ENCODE measurements around the gene NPLOC4.

Gene NPLOC4

GRCh38 chr17:81550285-81550684 lies 86.6 kb downstream of the NPLOC4 start:
- DNase-seq (ENCODE audit: low read depth): no peak
- no peak overlapping the region for H3K4me3 ChIP-seq (ENCODE audit: low read length)
- no peak for TF ChIP-seq CTCF (IDR thresholded peaks at IDR 0.05; ENCODE audit: insufficient read depth, low read depth, low read length, missing control alignments)

GRCh38 chr17:81549826-81550225 lies 87.1 kb downstream of the NPLOC4 start:
- H3K4me3 ChIP-seq (ENCODE audit: low read length): no peak overlapping the region
- TF ChIP-seq CTCF (IDR thresholded peaks at IDR 0.05; ENCODE audit: insufficient read depth, low read depth, low read length, missing control alignments): no peak
- DNase-seq (ENCODE audit: low read depth): no peak

- H3K4me3 ChIP-seq (ENCODE audit: low read length): no peak overlapping the region
- no peak for DNase-seq (ENCODE audit: low read depth)
- no peak for TF ChIP-seq CTCF (IDR thresholded peaks at IDR 0.05; ENCODE audit: insufficient read depth, low read depth, low read length, missing control alignments)
Measured at GRCh38 chr17:81549031-81549557, 87.8 kb downstream of the NPLOC4 start.

- DNase-seq (ENCODE audit: low read depth): no peak
- H3K4me3 ChIP-seq (ENCODE audit: low read length): no peak overlapping the region
- no peak for TF ChIP-seq CTCF (IDR thresholded peaks at IDR 0.05; ENCODE audit: insufficient read depth, low read depth, low read length, missing control alignments)
Measured at GRCh38 chr17:81547614-81547982, 89.3 kb downstream of the NPLOC4 start.

GRCh38 chr17:81546906-81547613 lies 89.9 kb downstream of the NPLOC4 start:
- DNase-seq (ENCODE audit: low read depth): no peak
- no peak for TF ChIP-seq CTCF (IDR thresholded peaks at IDR 0.05; ENCODE audit: insufficient read depth, low read depth, low read length, missing control alignments)
- no peak overlapping the region for H3K4me3 ChIP-seq (ENCODE audit: low read length)

- no peak for TF ChIP-seq CTCF (IDR thresholded peaks at IDR 0.05; ENCODE audit: insufficient read depth, low read depth, low read length, missing control alignments)
- H3K4me3 ChIP-seq (ENCODE audit: low read length): no peak overlapping the region
- no peak for DNase-seq (ENCODE audit: low read depth)
Measured at GRCh38 chr17:81545160-81545949, 91.6 kb downstream of the NPLOC4 start.

All from epithelial cell of esophagus (primary cell).